Neural progenitor cell (in vitro differentiated cells): ENCODE data around the gene CCDC51. TPM values are rescaled to one million over a fixed set of nuclear protein-coding genes. Genes with fewer than 3 reads are reported as not detected.
A peak's percentile ranks its signal among the peaks of the same experiment; 100 is the strongest.

Source experiments
- DNase-seq: peaks from one replicate; pipeline ENCODE4 v3.0.0-alpha.2; 2016; ENCODE audit warnings: low spot score
- H2AFZ ChIP-seq: fragments of 200-600 bp; sonication (generic); replicated peaks from 2 replicates; pipeline ENCODE4 v1.6.1; 2016; ENCODE audit warnings: antibody characterized with exemption
- H3F3A ChIP-seq: fragments of 200-600 bp; sonication (generic); 2 replicates; pipeline ENCODE4 v1.6.1; 2016; ENCODE audit warnings: antibody characterized with exemption, low read depth
- H3K27ac ChIP-seq: fragments of 200-600 bp; sonication (generic); 2 replicates; pipeline ENCODE4 v1.5.1; 2016; ENCODE audit warnings: mild to moderate bottlenecking
- H3K27me3 ChIP-seq: fragments of 200-600 bp; sonication (generic); 2 replicates; pipeline ENCODE4 v1.6.1; 2016; ENCODE audit warnings: mild to moderate bottlenecking, moderate library complexity
- H3K36me3 ChIP-seq: fragments of 200-600 bp; sonication (generic); 2 replicates; pipeline ENCODE4 v1.5.1; 2016
- H3K4me1 ChIP-seq: fragments of 200-600 bp; sonication (generic); 2 replicates; pipeline ENCODE4 v1.6.1; 2016; ENCODE audit warnings: mixed run types
- H3K4me2 ChIP-seq: fragments of 200-600 bp; sonication (generic); 2 replicates; pipeline ENCODE4 v1.6.1; 2016
- H3K4me3 ChIP-seq: fragments of 200-600 bp; sonication (generic); 2 replicates; pipeline ENCODE4 v1.5.1; 2016
- H3K79me2 ChIP-seq: fragments of 200-600 bp; sonication (generic); 2 replicates; pipeline ENCODE4 v1.6.1; 2016; ENCODE audit warnings: low read depth
- H3K9ac ChIP-seq: fragments of 200-600 bp; sonication (generic); 2 replicates; pipeline ENCODE4 v1.6.1; 2016
- H3K9me3 ChIP-seq: fragments of 200-600 bp; sonication (generic); 2 replicates; pipeline ENCODE4 v1.5.1; 2016; ENCODE audit warnings: low read depth
- H4K20me1 ChIP-seq: fragments of 200-600 bp; sonication (generic); 2 replicates; pipeline ENCODE4 v1.6.1; 2016; ENCODE audit warnings: low read depth
- H3K27ac Mint-ChIP-seq: 3 replicates; pipeline ENCODE4 v1.8.0; 2021; ENCODE audit warnings: mixed read lengths
- H3K27me3 Mint-ChIP-seq: 2 replicates; pipeline ENCODE4 v1.8.0; 2022; ENCODE audit warnings: low read depth, mild to moderate bottlenecking, inconsistent platforms, moderate library complexity, mixed read lengths; ENCODE audit not compliant: insufficient read depth
- H3K36me3 Mint-ChIP-seq: 3 replicates; pipeline ENCODE4 v1.8.0; 2021; ENCODE audit warnings: mixed read lengths
- H3K4me1 Mint-ChIP-seq: 3 replicates; pipeline ENCODE4 v1.8.0; 2021; ENCODE audit warnings: mixed read lengths
- H3K4me3 Mint-ChIP-seq: 3 replicates; pipeline ENCODE4 v1.8.0; 2021; ENCODE audit warnings: mild to moderate bottlenecking, moderate library complexity, mixed read lengths
- H3K9me3 Mint-ChIP-seq: 3 replicates; pipeline ENCODE4 v1.8.0; 2020; ENCODE audit warnings: mixed read lengths
- EZH2 ChIP-seq: fragments of 200-600 bp; sonication (generic); IDR thresholded peaks from 2 replicates; pipeline ENCODE4 v1.6.1; 2017; ENCODE audit warnings: antibody characterized with exemption, mild to moderate bottlenecking, moderate library complexity
- EZH2phosphoT487 ChIP-seq: fragments of 200-600 bp; sonication (generic); IDR thresholded peaks from 2 replicates; pipeline ENCODE4 v1.6.1; 2017; ENCODE audit warnings: antibody characterized with exemption
- total RNA-seq: library from RNA; depleted of rRNA; stranded (reverse); fragments of >200 nt; gene quantifications from 2 replicates; pipeline ENCODE4 v1.2.3, GENCODE V29; 2015; ENCODE audit warnings: low replicate concordance
- TF ChIP-seq, protein P1 (sequence below): fragments of 200-600 bp; sonication (generic); IDR thresholded peaks from 2 replicates; pipeline ENCODE4 v1.5.1; 2017; ENCODE audit warnings: antibody characterized with exemption, mild to moderate bottlenecking

Gene CCDC51
- total RNA-seq, 1 donor from 2014 or later = 13.9 TPM

DNA sequence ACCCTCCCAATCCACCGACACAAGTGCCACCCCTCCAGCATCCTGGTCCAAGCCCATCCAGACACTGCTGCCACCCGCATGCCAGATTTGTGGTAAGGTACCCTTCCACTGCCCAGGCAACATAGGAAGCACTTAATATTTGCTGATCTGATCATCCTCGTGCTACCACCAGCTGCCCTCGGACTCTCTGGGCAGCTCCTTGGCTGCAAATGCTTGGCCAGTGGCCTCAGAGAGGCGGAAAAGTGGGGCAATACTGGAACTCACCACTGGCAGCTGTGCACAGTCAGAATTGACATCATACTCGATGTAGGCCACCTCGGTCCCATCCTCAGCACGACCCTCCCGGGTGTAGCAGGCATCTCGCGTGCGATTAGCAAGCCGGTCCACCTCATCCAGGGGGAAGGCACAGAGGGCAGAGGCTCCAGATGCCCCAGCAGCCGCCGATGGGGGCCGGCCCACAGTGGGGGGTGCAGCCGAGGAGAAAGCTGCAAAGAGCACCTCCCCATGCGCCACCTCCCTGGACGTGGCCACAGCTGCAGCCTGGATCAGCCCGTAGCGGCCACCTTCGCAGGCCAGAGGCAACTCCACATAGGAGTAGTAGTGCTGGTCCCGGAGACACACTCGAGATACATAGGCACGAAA lies 16.6 kb downstream of the CCDC51 start:
- Mint-ChIP-seq H3K4me3 (peak overlapping the region; percentile 2), H3K27ac (peak overlapping the region; percentile 72), H3K36me3 (peaks cover 10% of the 10 kb centered on the region), H3K27me3 (no peaks in the 10 kb centered on the region), H3K4me1 (peaks cover 29% of the 10 kb centered on the region), H3K9me3 (no peaks in the 10 kb centered on the region)
- H3K79me2 ChIP-seq = peaks cover 70% of the 10 kb centered on the region
- H4K20me1 ChIP-seq = peaks cover 90% of the 10 kb centered on the region
- no peaks in the 10 kb centered on the region for H3K9me3 ChIP-seq
- H3K36me3 ChIP-seq = no peaks in the 10 kb centered on the region
- H3K27me3 ChIP-seq = no peaks in the 10 kb centered on the region
- H3K9ac ChIP-seq = no peak overlapping the region
- TF ChIP-seq EZH2phosphoT487 (no peak), EZH2 (no peak)
- TF ChIP-seq, protein P1, sequence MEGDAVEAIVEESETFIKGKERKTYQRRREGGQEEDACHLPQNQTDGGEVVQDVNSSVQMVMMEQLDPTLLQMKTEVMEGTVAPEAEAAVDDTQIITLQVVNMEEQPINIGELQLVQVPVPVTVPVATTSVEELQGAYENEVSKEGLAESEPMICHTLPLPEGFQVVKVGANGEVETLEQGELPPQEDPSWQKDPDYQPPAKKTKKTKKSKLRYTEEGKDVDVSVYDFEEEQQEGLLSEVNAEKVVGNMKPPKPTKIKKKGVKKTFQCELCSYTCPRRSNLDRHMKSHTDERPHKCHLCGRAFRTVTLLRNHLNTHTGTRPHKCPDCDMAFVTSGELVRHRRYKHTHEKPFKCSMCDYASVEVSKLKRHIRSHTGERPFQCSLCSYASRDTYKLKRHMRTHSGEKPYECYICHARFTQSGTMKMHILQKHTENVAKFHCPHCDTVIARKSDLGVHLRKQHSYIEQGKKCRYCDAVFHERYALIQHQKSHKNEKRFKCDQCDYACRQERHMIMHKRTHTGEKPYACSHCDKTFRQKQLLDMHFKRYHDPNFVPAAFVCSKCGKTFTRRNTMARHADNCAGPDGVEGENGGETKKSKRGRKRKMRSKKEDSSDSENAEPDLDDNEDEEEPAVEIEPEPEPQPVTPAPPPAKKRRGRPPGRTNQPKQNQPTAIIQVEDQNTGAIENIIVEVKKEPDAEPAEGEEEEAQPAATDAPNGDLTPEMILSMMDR = no peak
- no peak overlapping the region for H3K4me2 ChIP-seq
- H3K4me1 ChIP-seq = peaks cover 19% of the 10 kb centered on the region
- H2AFZ ChIP-seq = no peak overlapping the region
- H3K27ac ChIP-seq = no peak overlapping the region
- DNase-seq = no peak
- no peaks in the 10 kb centered on the region for H3F3A ChIP-seq
- no peak overlapping the region for H3K4me3 ChIP-seq

DNA sequence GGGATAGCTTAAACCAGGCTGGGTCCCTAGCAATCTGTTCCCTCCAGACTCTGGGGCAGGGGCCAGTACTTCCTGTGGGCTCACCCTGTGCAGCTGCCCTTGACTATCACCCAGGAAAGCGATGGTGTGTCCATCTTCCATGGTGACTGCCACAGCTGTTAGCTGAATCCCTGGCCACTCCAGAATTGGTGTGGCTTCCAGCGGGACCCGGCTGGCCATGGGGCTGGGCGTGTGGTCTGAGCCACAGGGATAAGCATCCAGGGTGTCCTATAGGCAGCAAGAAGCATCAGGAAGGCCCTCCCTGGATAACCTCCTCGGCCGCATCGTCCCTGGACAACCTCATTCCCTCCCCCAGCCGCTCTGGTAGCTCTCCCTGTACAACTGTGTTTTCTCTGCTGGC lies 17.2 kb downstream of the CCDC51 start:
- peaks cover 63% of the 10 kb centered on the region for H3K79me2 ChIP-seq
- H3K36me3 ChIP-seq = no peaks in the 10 kb centered on the region
- Mint-ChIP-seq H3K27ac (peak overlapping the region; percentile 72), H3K36me3 (peaks cover 10% of the 10 kb centered on the region), H3K9me3 (no peaks in the 10 kb centered on the region), H3K4me1 (peaks cover 22% of the 10 kb centered on the region), H3K27me3 (no peaks in the 10 kb centered on the region), H3K4me3 (no peak overlapping the region)
- H3K27me3 ChIP-seq = no peaks in the 10 kb centered on the region
- peaks cover 83% of the 10 kb centered on the region for H4K20me1 ChIP-seq
- no peak for DNase-seq
- H3K4me3 ChIP-seq = no peak overlapping the region
- H3F3A ChIP-seq = no peaks in the 10 kb centered on the region
- H3K4me2 ChIP-seq = no peak overlapping the region
- no peak overlapping the region for H2AFZ ChIP-seq
- H3K27ac ChIP-seq = no peak overlapping the region
- TF ChIP-seq EZH2phosphoT487 = no peak
- TF ChIP-seq, protein P1 = no peak
- TF ChIP-seq EZH2 = no peak
- peaks cover 12% of the 10 kb centered on the region for H3K4me1 ChIP-seq
- H3K9me3 ChIP-seq = no peaks in the 10 kb centered on the region
- H3K9ac ChIP-seq = no peak overlapping the region

DNA sequence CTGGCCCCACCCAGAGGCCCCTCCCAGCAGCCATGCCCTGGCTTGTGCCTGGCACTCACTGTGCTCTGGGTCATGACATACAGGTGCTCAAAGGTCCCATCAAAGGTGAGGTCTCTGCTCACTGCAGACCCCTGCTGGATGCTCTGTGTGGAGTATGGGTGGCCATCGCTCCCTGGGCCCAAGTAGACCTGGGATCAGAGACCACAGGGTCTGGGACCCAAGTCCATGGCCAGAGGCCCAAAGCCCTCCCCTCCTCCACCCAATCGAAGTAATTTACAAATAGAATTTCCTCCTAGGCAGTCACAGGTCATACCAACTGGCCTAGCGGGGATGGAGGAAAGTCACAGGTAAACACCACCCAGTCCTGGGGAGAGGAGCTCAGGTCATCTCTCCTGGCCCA lies 17.6 kb downstream of the CCDC51 start:
- Mint-ChIP-seq H3K27ac (no peak overlapping the region), H3K4me1 (peaks cover 18% of the 10 kb centered on the region), H3K4me3 (no peak overlapping the region), H3K36me3 (peaks cover 11% of the 10 kb centered on the region), H3K9me3 (no peaks in the 10 kb centered on the region), H3K27me3 (no peaks in the 10 kb centered on the region)
- Histone ChIP-seq H4K20me1 (peaks cover 79% of the 10 kb centered on the region), H2AFZ (no peak overlapping the region), H3K79me2 (peaks cover 59% of the 10 kb centered on the region), H3K9ac (no peak overlapping the region), H3K27ac (no peak overlapping the region), H3K27me3 (no peaks in the 10 kb centered on the region), H3K9me3 (no peaks in the 10 kb centered on the region), H3F3A (no peaks in the 10 kb centered on the region), H3K4me2 (no peak overlapping the region), H3K4me3 (no peak overlapping the region), H3K36me3 (no peaks in the 10 kb centered on the region), H3K4me1 (peaks cover 8% of the 10 kb centered on the region)
- DNase-seq = no peak
- TF ChIP-seq, protein P1 = no peak
- TF ChIP-seq EZH2 (no peak), EZH2phosphoT487 (no peak)
